G401.6 (cell line): ENCODE data around the gene XKR3.
"Not testable (repeated sequence)": the region's sequence is repeated elsewhere in the genome, so short reads cannot be mapped to it uniquely, and the experiment has no call there.

Experiments
- FAIRE-seq: peaks from 2 replicates; lab custom pipeline; 2012; peaks lifted over from hg19 to GRCh38; lab: Jason Lieb, UNC

XKR3 gene

DNA sequence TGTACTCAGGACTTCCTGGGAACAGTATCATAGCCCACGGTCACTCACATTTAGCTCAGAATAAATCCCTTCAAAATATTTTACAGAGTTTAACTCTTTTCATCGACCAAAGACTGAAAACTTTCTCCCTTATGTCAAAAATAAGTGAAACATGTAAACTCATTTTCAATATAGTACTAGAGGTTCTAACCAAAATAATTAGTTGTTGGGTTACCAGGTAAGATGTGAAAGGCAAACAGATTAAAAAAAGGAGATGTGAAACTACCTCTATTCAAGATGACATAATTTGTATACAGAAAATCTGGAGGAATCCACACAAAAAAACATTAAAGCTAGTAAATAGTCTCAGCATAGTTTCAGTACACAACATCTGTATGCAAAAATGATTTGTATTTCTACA lies 20.3 kb downstream of the XKR3 start:
- no peak for FAIRE-seq

DNA sequence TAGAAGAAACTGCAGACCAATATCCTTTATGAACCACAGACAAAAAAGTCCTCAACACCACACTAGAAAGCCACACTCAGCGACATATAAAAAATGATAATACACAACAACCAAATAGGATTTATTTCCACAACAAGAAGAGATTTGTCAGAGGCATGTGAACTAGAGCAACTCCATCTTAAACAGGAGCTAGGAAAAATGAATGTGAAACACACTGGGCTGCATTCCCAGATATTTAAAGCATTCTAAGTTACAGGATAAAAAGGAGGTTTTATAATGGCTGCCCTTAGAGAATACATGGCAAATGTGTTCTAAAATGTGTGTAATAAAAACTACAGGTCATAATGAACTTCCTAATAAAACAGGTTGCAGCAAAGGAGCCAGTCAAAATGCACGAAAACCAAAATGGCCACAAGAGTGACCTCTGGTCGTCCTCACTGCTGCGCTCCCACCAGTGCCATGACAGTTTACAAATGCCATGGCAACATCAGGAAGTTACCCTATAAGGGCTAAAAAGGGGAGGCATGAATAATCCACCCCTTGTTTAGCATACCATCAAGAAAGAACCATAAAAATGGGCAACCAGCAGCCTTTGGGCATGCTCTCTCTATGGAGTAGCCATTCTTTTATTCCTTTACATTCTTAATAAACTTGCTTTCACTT lies 21.8 kb downstream of the XKR3 start:
- FAIRE-seq = no peak

GRCh38 chr22:16801571-16801970 lies 23.6 kb downstream of the XKR3 start:
- FAIRE-seq = no peak

DNA sequence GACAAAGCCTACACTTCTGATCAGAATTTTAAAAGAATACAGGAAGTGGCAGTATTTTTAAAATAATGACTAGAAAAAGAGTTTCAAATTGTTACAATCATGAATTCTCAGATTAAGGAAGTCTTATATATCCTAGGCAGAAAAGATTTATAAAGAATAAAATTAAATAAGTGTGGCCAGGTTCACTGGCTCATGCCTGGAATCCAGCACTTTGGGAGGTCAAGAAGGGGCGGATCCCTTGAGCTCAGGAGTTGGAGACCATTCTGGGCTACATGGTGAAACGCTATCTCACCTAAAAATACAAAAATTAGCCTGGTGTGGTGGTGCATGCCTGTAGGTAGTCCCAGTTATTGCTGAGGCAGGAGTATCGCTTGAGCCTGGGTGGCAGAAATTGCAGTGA lies 24.1 kb downstream of the XKR3 start:
- FAIRE-seq = no peak

GRCh38 chr22:16800358-16800757 lies 24.9 kb downstream of the XKR3 start:
- FAIRE-seq = no peak

- FAIRE-seq = not testable (repeated sequence)
Observed at GRCh38 chr22:16795504-16795903, 29.7 kb downstream of the XKR3 start.

GRCh38 chr22:16793831-16794230 lies 31.4 kb downstream of the XKR3 start:
- no peak for FAIRE-seq

DNA sequence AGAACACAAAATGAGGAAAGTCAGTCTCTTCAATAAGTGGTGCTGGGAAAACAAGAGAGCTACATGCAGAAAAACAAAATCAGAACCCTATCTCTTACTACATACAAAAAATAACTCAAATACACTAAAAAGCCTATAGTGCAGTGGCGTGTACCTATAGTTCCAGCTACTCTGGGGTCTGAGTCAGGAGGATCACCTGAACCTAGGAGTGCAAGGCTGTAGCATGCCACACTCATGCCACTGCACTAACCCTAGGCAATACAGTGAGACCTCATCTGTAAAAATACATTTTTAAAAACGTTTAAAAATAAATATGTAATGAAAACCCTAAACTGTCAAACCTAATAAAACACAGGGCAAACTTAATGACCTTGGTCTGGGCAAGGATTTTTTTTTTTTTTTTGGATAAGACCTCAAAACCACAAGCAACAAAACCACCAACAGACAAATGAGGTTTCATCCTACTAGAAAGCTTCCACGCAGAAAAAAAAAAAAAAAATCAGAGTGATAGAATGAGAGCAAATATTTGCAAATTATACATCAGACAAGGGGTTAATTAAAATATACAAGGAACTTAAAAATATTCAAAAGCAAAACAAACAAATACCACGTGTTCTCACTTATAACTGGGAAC lies 35.2 kb downstream of the XKR3 start:
- FAIRE-seq = no peak

GRCh38 chr22:16783930-16784354 lies 41.3 kb downstream of the XKR3 start:
- no peak for FAIRE-seq

GRCh38 chr22:16783453-16783852 lies 41.8 kb downstream of the XKR3 start:
- FAIRE-seq = no peak

- FAIRE-seq = no peak
Observed at GRCh38 chr22:16781764-16782329, 43.4 kb downstream of the XKR3 start.

DNA sequence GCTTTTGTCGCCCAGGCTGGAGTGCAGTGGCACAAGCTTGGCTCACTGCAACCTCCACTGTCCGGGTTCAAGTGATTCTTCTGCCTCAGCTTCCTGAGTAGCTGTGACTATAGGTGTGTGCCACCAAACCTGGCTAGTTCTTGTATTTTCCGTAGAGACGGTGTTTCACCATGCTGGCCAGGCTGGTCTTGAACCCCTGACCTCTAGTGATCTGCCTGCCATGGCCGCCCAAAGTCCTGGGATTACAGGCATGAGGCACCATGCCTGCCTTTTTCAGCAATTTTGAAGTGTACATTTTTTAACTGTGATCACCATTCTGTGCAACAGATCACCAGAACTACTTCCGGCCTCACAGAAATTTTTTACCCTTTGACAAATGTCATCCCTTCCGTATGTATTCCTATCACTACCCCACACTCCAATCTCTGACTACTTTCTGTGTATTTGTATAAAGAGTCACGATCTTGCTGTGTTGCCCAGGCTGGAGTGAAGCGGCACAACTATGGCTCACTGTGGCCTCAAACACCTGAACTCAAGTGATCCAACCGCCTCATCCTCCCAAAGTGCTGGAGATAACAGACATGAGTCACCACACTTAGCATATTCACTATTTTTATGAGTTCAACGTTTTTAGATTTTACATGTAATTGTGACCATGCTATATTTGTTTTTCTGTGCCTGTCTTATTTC lies 44.0 kb downstream of the XKR3 start:
- no peak for FAIRE-seq

- no peak for FAIRE-seq
Observed at GRCh38 chr22:16777284-16777924, 47.8 kb downstream of the XKR3 start.

- FAIRE-seq = no peak
Observed at GRCh38 chr22:16776080-16776479, 49.1 kb downstream of the XKR3 start.

GRCh38 chr22:16774911-16775500 lies 50.2 kb downstream of the XKR3 start:
- no peak for FAIRE-seq

- not testable (repeated sequence) for FAIRE-seq
Observed at GRCh38 chr22:16771569-16771968, 53.6 kb downstream of the XKR3 start.

GRCh38 chr22:16767927-16768326 lies 57.3 kb downstream of the XKR3 start:
- not testable (repeated sequence) for FAIRE-seq

GRCh38 chr22:16762224-16762623 lies 63.0 kb downstream of the XKR3 start:
- FAIRE-seq = not testable (repeated sequence)

GRCh38 chr22:16760416-16760815 lies 64.8 kb downstream of the XKR3 start:
- FAIRE-seq = not testable (repeated sequence)

DNA sequence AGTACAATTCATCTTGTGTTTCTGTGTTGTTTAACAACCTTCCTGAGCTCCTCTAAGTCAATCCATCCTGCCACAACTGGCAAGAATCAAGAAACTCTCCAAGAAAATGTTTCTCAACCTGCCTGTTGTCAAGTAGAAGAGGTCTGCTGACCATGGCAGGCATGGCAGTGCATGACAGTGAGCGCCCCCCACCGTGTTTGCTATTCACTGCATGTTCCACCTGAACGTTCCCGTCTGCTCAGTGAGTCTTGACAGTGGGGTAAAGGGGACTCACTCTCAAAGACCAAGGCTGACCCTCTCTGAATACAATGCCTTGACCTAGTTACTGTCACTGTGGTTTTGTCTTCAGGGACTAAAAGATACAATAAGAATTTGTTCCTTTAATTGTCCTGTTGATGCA lies 75.9 kb downstream of the XKR3 start:
- FAIRE-seq = not testable (repeated sequence)

DNA sequence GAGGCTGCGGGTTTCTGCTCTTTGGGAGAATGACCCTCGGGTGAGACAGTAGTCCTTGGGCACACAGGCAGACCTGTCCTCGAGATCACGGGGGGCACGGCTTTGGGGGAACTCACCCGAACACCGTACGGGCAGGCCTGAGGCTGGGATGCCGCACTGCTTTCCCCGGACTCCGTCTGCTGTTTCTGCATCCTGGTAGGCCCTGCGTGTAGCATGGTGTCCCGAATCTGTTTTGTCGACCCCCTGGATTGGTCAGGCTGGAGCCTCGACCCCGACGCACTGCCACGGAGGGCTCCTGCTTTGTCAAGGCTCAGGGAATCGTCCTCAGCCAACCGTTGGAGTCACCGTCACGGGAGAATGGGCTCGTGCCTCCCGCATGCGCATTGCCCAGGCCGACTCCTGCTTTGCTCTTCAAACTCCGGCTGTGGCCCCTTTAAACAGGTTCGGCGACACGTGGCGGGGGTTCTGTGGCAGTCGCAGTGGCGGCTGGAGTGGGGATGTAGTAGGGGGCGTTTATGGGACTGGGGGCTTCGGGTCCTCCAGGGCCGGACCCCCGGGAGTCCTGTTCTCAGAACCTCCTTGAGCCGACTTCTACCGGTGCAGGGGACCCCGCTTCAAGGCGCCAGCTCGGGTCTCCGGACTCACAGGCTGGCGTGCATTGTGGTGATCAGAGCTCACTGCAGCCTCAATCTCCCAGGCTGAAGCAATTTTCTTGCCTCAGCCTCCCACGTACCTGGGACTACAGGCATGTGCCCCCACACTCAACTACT lies 76.9 kb downstream of the XKR3 start:
- FAIRE-seq = not testable (repeated sequence)
